Activated T-helper 1 cell treated with Interleukin-2 at 50 U/mL for 16 hours (primary cell): Measurements from ENCODE around the gene FHL2.

Experiments used
- DNase-seq: peaks from one replicate; pipeline ENCODE4 v3.0.0-alpha.2; 2020; ENCODE audit warnings: low read depth

Gene FHL2

DNA sequence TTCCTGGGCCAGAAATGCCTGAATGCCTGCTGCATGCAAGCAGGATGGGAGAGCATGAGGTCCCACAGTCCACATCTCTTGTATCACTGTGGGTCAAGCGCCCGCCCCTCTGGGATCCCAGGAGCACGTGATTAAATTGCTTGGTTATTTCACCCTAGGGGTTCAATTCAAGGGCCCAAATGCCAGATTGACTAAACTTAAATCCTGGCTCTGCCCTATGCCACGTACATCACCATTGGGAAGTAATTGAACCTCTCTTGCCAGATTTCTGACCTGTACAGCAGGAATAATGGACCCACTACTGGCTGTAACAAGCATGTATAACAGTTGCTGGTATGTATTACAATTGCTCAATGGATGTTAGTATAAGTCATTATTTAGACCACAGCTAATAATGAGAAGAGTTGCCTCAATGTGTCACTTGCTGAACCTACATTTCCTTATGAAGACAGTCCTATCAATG lies 19.9 kb downstream of the FHL2 start:
- no peak for DNase-seq

DNA sequence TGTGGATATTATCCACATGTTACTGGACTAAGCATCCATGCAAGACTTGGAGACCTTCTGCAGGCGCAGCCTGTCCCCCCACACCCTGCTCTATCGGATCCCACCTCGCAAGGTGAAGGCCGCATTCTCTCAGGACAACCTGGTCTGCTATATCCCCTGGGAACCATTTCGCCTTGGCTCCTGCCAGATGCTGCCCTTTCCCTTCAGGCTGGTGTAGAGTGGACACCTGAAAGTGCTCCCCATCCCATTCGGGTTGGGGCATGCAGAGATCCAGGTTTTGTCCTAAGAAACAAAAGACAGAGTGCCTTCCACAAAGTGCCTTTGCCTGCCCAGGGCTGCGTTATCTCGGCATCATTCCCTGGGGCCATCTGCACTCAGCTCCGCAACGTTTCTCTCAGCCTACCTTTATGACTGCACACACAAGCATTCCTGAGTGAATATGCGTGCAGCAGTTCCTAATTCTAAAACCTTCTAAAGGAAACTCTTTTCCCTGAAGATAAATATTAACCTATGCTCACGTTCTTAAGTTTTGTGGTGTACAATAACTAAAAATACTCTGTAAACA lies 20.5 kb downstream of the FHL2 start:
- no peak for DNase-seq

DNA sequence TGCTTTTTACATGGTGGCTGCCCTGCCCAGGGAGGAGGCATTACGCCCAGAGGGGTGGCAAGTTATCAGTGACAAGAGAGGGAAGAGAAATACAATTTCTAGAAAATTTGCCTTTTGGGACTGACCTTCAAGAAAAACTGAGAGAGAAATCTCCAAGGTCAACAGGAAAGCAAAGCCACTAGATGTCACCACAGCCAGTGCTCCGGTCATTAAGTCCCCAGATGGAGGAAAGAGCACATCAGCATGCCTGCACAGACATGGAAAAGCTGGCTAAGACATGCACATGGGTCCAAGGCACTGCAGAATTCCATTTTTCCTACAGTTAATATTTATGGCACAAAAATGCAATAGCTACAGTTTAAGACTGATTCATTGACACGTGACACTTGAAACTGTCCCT lies 21.0 kb downstream of the FHL2 start:
- no peak for DNase-seq

DNA sequence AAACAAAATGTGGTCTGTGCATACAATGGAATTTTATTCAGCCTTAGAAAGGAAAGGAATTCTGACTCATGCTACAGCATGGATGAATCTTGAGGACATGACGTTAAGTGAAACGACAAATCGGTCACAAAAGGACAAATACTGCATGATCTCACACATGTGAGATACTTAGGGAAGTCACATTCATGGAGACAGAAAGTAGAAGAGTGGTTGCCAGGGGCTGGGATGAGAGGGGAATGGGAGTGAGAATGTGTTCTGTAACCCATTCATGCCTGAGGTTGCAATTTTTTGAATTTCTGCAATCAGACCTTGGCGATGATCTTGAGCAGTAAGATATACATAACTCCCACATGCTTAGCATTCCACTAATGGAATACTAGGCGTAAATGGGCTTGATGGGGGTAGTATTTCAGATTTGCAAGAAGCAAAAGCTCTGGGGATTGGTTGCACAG lies 22.0 kb downstream of the FHL2 start:
- DNase-seq, result no peak

DNA sequence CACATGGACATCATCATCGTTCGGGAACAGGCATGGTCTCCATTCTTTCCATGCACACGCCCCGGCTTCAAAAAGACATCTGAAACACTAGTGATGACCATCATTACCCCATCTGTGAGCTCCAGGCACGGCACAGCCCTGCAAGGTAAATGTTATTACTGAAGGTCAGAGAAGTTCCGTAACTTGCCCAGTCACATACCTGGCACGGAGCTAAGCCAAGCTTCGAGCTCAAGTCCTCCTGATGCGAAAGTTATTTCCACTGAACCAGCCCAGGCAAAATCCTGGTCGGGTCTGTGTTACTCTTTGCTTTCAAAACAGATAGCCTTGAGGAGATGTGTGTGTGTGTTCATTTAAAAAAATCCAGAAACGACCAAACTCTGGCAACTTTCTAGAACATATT lies 22.8 kb downstream of the FHL2 start:
- no peak for DNase-seq

DNA sequence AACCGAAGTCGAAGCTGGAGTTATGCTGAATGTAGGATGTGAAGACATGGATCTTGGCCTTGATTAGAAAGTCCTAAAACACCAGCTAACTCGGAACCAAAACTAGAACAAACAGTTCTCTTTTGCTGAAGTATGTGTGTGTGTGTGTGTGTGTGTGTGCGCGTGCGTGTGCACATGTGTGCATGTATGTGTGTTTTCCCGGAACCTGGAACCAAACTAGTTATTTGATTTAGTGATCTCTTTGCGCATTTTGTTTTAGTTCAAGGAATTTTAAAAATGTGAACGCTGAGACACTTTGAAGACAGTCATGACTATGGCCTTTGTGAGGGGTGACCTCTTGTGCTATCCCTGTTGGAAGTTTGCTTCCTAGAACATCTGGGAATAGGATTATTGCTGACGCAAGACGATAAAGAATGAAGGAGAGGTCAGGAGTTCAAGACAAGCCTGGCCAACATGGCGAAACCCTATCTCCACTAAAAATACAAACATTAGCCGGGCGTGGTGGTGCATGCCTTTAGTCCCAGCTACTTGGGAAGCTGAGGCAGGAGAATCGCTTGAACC lies 23.8 kb downstream of the FHL2 start:
- DNase-seq, result no peak

DNA sequence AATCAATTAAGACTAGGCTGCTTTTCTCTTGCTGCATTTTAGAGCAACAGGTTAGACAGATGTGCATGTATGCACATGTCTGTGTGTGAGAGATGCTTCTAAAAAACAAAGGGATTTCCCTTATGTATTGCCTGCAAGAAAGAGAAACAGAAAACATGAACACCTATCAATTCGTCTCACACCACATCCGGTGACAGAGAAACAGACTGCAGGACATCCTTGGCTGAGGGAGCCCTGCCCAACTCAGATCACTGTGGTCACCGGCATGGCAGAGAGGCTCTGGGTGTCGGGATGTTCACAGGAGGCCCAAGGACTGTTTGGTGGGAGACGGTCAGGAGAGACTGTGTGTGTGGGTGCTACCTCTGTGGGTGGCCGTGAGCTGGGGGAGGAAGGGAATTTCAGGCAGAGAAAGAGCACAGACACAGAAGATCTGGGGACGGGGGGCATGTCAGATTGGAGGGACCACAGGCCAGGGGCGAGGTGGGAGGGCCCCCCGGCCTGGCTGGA lies 24.9 kb downstream of the FHL2 start:
- no peak for DNase-seq

DNA sequence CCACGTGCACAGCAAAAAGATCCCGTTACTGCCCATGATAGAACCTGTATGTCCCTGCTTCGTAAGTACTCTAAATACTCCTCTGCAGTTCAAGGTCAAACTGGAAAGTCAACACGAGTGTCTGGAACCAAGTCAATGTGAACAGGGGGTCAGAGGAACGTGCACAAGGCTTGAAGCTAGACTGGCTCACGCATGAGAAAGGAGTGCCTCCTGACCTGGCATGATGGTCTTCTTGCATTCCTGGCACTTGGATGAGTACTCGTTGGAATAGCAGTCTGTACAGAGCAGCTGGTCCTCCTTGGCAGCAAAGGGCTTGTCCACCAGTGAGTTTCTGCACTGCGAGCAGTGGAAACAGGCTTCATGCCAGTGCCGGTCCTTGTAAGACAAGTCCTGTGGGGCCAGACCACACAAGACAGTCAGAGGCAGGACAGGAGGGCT lies 25.5 kb downstream of the FHL2 start:
- DNase-seq, result no peak

DNA sequence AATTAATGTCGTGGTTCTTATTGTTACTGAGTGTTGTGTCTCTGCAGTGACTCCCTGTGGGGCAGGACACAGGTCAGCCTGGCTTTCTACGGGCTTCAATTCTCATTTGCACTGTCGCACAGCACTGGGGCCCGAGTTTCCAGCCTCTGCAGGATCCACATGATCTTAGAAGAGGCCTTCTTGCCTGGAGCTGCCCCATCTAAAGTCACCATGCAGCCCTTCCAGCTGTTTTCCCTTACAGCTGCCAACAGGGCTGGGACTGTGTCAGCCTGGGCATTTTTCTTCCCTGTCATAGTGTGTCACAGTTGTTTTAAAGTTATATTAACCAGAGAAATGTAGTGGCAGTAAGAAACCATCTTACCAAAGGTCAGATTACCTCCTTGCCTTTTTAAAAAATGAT lies 27.0 kb downstream of the FHL2 start:
- DNase-seq, result no peak

DNA sequence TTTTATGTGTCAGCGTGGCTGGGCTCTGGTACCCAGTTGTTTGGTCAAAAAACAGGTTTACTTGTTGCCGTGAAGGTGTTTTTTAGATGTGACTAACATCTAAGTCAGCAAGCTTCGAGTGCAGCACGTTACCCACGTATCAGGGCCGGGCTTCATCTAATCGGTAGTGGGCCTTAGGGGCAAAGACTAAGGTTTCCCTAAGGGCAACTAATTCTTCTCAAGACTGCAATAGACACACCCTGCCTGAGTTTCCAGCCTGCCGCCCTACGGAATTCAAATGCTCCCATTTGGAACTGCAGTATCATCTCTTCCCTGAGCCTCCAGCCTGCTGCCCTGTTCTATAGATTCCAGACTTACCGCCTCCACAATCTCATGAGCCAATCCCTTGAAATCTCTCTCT lies 27.7 kb downstream of the FHL2 start:
- DNase-seq, result no peak

DNA sequence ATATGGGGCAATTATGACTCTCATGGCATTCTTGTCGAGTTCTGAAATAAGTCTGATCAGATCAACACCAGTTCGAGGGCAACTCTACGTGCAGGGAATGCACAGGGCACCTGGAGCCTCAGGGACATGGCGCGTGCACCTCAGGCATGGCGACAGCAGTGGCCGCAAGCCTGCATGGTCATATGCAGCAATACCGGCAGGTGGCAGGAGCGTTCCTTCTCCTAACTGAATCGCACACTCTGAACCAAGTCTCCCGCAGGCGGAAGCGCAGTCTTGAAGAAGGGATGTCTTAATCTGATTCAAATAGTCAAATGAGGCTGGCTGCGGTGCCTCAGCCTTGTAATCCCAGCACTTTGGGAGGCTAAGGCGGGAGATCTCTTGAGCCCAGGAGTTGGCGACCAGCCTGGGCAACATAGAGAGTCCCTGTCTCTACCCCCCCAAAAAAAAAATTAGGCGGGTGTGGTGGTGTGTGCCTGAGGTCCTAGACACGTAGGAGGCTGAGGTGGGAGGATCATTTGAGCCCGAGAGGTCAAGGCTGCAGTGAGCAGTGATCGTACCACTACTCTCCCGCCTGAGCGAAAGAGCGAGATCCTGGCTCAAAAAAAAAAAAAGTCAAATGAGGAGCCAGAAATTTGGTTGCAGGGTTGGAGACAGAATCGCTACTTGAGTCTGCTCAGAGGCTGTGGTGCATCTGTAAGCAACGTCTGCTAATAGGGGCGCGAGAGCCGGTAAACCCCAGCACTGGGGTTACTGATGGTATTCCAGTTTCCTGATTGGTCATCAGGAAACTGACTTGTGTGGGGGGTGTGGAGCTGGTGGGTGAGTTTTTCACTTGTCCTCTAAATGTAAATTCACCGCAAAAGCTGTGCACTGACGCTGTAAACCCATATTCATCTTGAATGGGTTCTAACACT lies 28.8 kb downstream of the FHL2 start:
- DNase-seq, result peak; percentile 70

DNA sequence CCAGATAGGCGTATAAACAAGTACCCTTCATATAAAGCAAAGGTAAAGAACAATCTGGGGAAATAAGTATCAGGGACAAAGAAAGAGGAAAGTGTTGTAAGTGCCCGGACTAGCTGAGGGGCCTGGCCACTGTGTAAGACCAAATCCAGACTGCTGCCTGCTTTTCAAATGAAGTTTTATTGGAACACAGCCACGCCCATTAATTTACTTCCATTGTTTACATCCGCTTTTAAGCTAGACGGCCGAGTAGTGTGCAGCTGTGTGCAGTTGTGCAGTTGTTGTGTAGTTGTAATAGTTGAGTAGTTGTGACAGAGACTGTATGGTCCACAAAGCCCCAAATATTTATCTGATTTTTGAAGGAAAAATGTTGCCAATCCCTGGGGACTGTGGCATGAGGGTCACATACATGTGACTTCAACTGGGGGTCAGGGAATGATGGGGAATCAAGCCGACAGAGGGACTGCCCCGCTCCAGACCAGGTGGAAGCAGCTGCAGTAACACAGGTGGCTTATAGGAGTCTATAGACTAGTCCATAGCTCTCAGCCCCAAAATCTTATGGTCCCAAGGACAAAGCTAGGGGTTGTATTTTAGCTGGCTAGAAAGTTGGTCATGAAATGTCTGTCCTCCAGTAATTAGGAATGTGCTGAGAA lies 30.0 kb downstream of the FHL2 start:
- DNase-seq, result no peak

DNA sequence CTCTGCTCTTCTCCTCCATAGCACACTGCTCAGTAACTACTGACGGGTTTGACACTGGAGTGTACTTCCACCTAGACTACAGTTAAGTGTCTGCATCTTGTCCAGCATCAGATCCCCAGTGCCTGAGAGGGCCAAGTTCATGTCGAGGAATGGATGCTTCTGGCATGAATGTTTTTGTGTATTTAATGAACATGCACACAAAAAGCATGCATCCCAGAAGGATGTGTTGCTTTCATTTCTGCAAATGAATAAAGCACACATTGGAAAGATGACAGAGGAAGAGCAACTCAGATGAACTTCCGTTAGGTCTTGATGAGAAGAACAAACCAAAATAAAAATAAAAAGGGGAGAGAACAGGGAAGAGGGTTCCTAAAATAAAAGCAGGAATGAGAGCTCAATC lies 33.6 kb downstream of the FHL2 start:
- DNase-seq, result no peak

DNA sequence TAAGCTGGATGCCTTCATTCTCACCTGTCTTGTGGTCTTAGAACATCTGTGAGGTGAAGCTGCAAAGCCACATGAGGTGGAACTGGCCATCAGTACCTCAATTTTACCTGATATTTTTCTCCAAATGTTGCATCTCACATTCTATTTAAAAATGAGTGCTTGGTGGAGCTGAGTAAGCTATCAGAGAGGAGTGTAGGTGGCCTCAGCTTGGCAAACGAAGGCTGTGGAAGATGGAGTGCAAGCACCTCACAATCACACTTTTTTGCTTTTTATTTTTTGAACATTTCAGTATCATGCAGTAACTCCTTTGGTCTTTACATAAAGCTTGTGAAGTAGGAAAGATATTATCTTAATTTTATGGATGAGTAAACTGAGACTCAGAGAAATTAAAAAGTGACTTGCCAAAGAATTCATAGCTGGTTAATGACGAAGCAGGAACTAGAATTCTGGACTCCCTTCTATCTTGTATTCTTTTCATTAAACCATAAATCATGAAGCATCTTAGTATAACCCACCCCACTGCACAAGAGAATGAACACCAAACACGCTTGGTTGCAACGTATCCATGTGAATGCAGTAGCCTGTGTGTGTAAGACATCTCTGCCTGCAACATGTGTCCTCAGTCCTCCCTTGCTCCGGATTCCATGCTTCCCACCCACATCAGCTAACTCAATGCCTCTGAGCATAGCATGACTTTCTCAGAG lies 34.3 kb downstream of the FHL2 start:
- DNase-seq, result no peak

DNA sequence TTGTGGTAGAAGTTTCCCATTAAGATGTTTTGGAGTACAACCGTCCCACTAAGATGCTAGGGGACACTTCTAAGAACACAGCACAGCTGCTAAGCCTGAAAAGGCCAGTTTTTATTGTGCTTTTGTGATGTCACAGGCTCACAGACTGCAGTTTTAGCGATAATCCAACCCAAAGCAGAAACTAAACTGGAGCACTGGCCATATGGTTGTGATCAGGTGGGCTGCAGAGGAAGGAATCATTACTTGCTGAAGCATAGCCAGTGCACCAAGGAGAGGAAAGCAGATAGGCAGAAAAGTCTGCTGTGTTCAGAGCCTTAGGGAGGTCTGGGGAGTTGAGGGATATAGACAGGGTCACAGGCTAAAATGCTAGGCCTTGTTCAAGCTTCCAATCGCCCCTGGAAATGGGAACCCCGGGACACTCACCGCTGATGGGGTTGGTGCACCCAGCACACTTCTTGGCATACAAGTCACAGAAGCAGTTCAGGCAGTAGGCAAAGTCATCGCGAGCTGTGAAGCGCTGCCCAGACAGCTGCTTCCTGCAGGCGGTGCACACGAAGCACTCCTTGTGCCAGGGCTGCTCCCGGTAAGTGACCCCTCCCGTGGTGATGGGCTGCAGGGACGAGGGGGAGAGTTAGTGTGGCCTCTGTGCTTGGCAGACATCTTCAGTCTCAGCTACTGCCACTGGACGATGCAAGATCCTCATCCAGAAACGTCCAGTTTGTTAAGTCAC lies 35.8 kb downstream of the FHL2 start:
- DNase-seq, result no peak

DNA sequence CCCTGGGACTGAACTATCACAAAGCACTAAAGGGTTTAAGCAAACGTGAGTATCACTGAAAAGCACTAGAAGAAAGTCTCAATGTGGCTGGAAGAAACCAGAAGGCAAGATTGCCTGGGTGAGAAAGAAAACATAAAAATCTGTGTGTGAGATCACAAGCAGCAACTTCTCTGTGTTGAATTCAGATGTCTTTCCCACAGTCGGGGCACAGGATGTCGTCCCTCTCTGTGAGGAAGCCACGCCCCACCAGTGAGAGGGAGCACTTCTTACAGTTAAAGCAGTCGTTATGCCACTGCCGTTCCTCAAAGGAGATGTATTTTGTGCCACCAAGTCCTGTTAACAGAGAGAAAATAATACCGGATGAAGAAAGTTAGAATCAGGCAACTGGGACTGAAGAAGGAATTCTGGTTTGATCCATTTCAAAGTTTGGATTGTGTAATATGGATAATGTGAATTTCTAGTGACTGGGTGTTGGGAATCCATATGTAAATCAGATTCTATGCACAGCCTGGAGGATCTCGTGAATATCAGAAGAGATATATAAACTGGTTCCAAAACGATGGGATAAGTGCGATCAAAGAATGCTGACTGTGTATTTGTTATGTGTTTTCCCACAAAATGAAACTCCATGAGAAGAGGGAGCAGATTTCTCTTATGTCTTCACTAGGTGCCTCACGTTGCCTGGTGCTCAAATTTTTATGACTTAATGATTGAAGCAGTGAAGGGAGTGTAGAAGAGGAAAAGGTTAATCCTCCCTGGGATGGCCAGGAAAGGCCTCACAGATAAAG lies 37.6 kb downstream of the FHL2 start:
- DNase-seq, result no peak

DNA sequence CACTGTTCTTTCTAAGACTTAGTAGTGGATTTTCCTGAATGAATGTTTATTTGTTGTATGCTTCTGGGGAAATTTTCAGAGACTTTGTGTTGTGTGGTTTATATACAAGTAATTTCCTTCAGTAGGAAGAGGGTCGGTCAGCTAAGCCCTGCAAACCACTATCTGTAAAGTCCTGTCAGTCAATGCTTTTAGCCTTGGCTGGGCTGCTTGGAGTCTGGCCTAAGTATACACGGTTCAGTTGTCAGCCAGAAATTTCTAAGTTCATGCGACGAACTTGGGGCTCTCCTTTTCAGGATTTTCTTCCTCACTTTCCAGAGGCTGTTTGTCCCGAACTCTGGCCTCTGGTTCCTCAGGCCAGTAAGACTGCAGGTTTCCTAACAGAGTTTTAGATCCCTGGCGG lies 40.3 kb downstream of the FHL2 start:
- DNase-seq, result no peak

DNA sequence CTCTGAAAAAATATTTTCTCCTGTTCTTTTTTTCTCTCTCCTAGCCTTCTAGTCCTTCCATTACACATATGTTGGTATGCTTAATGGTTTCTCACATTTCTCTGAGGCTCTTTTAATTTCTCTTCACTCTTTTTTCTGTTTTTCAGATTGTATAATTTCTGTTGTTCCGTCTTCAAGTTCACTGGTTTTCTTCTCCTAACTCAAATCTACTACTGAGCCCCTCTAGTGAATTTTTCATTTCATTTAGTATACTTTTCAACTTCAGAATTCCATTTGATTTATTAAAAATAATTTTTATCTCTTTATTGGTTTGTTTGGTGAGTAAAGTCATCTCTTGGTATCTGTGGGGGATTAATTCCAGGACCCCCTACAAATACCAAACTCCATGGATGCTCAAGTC lies 41.7 kb downstream of the FHL2 start:
- no peak for DNase-seq

DNA sequence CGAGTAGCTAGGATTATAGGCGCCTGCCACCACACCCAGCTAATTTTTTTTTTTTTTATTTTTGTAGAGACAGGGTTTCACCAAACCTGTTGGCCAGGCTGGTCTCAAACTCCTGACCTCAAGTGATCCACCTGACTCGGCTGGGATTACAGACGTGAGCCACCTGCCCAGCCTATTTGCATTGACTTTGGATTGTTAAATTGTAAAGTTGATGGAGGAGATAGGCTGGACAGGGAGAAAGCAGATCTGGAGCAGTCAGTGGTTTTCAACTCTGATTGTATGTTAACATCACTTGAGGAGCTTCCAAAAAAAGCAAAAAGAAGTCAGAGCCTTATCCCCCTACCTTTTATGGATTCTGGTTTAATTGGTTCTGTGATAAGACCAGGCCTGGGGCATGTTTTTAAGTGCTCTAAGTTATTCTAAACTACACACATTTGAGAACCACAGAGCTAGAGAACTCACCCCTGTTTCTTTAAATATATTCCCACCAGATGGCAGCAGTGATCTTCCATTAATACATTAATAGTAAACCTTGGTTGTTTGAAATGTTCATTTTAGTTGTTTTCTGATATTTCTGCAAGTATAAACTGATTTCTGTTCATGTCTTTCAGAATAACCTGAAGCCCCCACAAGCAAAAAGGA lies 54.0 kb downstream of the FHL2 start:
- no peak for DNase-seq

DNA sequence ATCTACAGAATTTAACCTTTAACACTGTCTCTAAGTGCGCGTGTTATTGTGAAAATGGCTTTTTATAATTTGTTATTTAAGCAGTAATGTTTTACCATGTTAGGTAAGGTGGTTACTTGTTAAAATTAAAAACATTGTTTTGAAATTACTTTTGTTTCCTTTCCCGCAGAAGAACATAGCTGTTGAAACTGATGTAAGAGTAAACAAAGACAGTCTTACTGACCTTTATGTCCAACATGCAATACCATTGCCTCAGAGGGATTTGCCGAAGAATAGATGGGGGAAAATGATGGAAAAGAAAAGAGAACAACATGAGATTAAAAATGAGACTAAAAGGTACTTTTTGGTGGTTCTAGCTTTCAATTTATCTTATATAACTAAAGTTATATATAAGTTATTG lies 59.4 kb downstream of the FHL2 start:
- no peak for DNase-seq
